Adrenal gland (tissue), 12 donors: ENCODE data around the gene CD44. TPM values are rescaled to one million over a fixed set of nuclear protein-coding genes. Genes with fewer than 3 reads are reported as not detected.

Experiments used
- DNase-seq, 7 donors: peaks; one replicate each; pipeline ENCODE4 v3.0.0-alpha.2; 2019 to 2020
- H3K27ac ChIP-seq, 5 donors: fragments of 200-600 bp; sonication (generic) in 4 of 5; 1 replicate in 3 of 5; 2 replicates in 2 of 5; pipeline versions ENCODE4 v1.5.1 to v1.8.0; 2016 to 2020; ENCODE audit warnings: mild to moderate bottlenecking in 1 of 5
- H3K27me3 ChIP-seq: fragments of 200-600 bp; 2 replicates; pipeline ENCODE4 v1.8.0; 2021
- H3K36me3 ChIP-seq, 2 donors: fragments of 200-600 bp; replicated peaks in 1 of 2; 1 replicate in 1 of 2; 2 replicates in 1 of 2; pipeline versions ENCODE4 v1.5.1 to v1.8.0; 2018 to 2022
- H3K4me1 ChIP-seq, 2 donors: fragments of 200-600 bp; replicated peaks in 1 of 2; 1 replicate in 1 of 2; 2 replicates in 1 of 2; pipeline versions ENCODE4 v1.5.1 to v1.8.0; 2018 to 2021
- H3K4me3 ChIP-seq, 4 donors: fragments of 200-600 bp; sonication (generic) in 3 of 4; one replicate each; pipeline ENCODE4 v1.5.1; 2016 to 2018
- H3K9me3 ChIP-seq, 3 donors: fragments of 200-600 bp; sonication (generic) in 1 of 3; replicated peaks in 1 of 3; 1 replicate in 2 of 3; 2 replicates in 1 of 3; pipeline versions ENCODE4 v1.5.1 to v1.8.0; 2016 to 2021
- CTCF ChIP-seq, 6 experiments: fragments of 450-650 bp in 4 of 6; fragments of 200-600 bp in 2 of 6; sonication (generic) in 1 of 6; IDR thresholded peaks; 1 replicate in 5 of 6; 2 replicates in 1 of 6; pipeline versions ENCODE4 v1.5.1 to v1.8.0; 2016 to 2021; ENCODE audit warnings: antibody characterized with exemption in 6 of 6, mild to moderate bottlenecking in 2 of 6, moderate library complexity in 1 of 6
- POLR2A ChIP-seq, 2 donors: fragments of 450-650 bp; IDR thresholded peaks; one replicate each; pipeline ENCODE4 v1.6.1; 2017; ENCODE audit warnings: antibody characterized with exemption in 2 of 2, mild to moderate bottlenecking in 2 of 2, moderate library complexity in 1 of 2
- WGBS, 4 donors: extraction: QIAGEN DNeasy Blood & Tissue Kit in 2 of 4; methylation state at CpG; one replicate each; pipeline versions ENCODE4 v1.1.5 to v1.1.7; 2013 to 2017; 5-methylcytosine and 5-hydroxymethylcytosine counted together
- intact Hi-C, 2 donors: fragments of 100-400 bp; cut with DNase I; formaldehyde crosslinking; loops; one replicate each; pipeline versions ENCODE4 v1.14.1 to v1.15.0; 2022 to 2023
- polyA plus RNA-seq, 3 donors: library from polyadenylated mRNA; stranded (reverse); fragments of 200-250 nt in 2 of 3; fragments of 350-450 nt in 1 of 3; fragmentation: Illumina TruSeq in 1 of 3; extraction: RNeasy Lipid Tissue Mini Kit (QIAGEN cat#74804) in 1 of 3; gene quantifications; one replicate each; pipeline ENCODE4 v1.2.3, GENCODE V29; 2013 to 2014
- total RNA-seq, 9 donors: library from RNA; depleted of rRNA in 4 of 9; stranded (reverse); fragments of >200 nt in 4 of 9; fragments of 120-200 nt in 1 of 9; fragmentation: NEBNext Ultra II Directional in 1 of 9; extraction: Animal tissue kit (Norgen Biotek cat#: 25700) in 1 of 9; gene quantifications; one replicate each; pipeline versions ENCODE4 v1.1.0 to v1.2.4, GENCODE V29; 2013 to 2023
- donor health status: healthy with polysubstance abuse.
- donor health status: Bipolar disorder and iron deficiency.
- donor health status: DM: yes; HTN: yes; CAD: no.
- donor health status: DM: no; HTN: no; CAD: no.
- donor health status: DM: no; HTN: no; CAD: no.
- donor health status: DM: yes; HTN: yes; CAD: no.

The CD44 gene
- total and polyA plus RNA-seq, 12 donors: 10.2 to 110 (median 77.5) TPM

DNA sequence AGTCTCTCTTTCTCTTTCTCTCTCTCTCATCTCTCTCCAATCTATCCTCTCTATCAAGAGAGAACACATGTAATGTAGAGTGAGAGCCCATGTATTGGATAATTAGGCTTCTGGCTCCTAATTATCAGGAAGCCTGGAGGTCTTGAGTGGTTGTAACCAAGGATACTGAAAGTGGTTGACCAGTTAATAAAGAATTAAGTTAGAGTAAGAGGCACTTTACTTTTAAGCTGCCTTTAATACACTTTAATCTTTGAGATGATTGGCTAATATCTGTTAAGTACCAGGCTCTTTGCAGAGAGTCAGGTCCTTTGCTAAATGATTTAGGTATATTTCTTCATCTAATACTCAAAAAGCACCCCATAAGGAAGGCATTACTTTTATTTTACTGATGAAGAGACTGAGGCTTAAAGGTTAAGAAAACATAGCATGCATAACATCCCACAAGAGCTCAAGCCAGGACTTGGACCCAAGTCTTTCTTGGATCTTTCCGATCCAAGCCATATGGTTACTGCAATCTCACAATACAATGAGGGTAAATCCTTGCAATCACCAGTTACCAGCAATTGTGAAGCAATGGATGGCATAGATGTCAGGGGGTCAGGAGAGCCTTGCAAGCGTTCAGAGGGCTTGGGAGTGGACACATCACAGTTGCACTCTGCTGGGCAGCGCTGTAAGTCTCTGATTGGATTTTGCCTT, 22.1 kb downstream of the CD44 start:
- H3K4me1 ChIP-seq: peaks cover 0 to 58% of the 10 kb centered on the region in 2 donors
- H3K27ac ChIP-seq: no peak overlapping the region
- H3K9me3 ChIP-seq: no peaks in the 10 kb centered on the region
- no peak for DNase-seq
- WGBS, 4 donors: 59 to 89% (median 83%) methylated on average over 3 of the region's 3 CpGs
- no peaks in the 10 kb centered on the region for H3K27me3 ChIP-seq
- intact Hi-C loops: no loop called here
- no peaks in the 10 kb centered on the region for H3K36me3 ChIP-seq
- H3K4me3 ChIP-seq: no peak overlapping the region
- TF ChIP-seq POLR2A (IDR thresholded peaks at IDR 0.05): no peak
- TF ChIP-seq CTCF (IDR thresholded peaks at IDR 0.05): no peak

- no peaks in the 10 kb centered on the region for H3K27me3 ChIP-seq
- intact Hi-C loops: no loop called here
- H3K9me3 ChIP-seq: no peaks in the 10 kb centered on the region
- peak overlapping the region in 2 of 5 donors; percentile 21 to 24 for H3K27ac ChIP-seq
- H3K4me1 ChIP-seq: peaks cover 9 to 73% of the 10 kb centered on the region in 2 donors
- WGBS, 4 donors: 77 to 86% (median 79%) methylated on average over 2 of the region's 2 CpGs
- H3K4me3 ChIP-seq: no peak overlapping the region
- H3K36me3 ChIP-seq: no peaks in the 10 kb centered on the region
- no peak for DNase-seq
- TF ChIP-seq POLR2A (IDR thresholded peaks at IDR 0.05): no peak
- no peak for TF ChIP-seq CTCF (IDR thresholded peaks at IDR 0.05)
Observed at GRCh38 chr11:35162745-35163144, 23.8 kb downstream of the CD44 start.

DNA sequence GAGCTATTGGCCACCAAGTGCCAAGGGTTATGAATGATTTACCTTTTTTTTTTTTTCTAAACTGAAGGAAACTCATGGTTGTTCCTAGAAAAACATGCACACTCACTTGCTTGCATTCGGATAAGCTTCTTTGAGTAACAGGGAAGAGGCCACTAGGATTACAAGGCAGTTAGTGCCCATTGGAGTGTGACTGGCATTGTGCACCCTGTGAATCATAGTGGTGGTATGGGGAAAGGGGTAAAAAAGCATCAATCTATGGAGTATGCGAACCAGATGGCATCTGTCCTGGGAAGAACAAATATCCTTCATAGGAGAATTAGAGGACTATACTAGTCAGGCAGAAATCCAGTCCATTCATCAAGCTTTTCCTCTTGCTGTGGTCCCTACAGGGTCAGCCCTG, 24.2 kb downstream of the CD44 start:
- intact Hi-C loops: no loop called here
- TF ChIP-seq POLR2A (IDR thresholded peaks at IDR 0.05) (no peak), CTCF (IDR thresholded peaks at IDR 0.05) (no peak)
- 69 to 81% (median 81%) methylated on average over 2 of the region's 2 CpGs for WGBS, 4 donors
- Histone ChIP-seq H3K27me3 (no peaks in the 10 kb centered on the region), H3K36me3 (no peaks in the 10 kb centered on the region), H3K4me3 (no peak overlapping the region), H3K9me3 (no peaks in the 10 kb centered on the region), H3K27ac (peak overlapping the region in 2 of 5 donors; percentile 24), H3K4me1 (peaks cover 9 to 73% of the 10 kb centered on the region in 2 donors)
- DNase-seq: no peak

GRCh38 chr11:35163702-35164496, 24.9 kb downstream of the CD44 start:
- H3K9me3 ChIP-seq: no peaks in the 10 kb centered on the region
- peak overlapping the region in 2 of 5 donors; percentile 24 for H3K27ac ChIP-seq
- TF ChIP-seq POLR2A (IDR thresholded peaks at IDR 0.05) (no peak), CTCF (IDR thresholded peaks at IDR 0.05) (peak in 2 of 6 experiments; percentile 9 to 26)
- peaks cover 9 to 71% of the 10 kb centered on the region in 2 donors for H3K4me1 ChIP-seq
- no peak for DNase-seq
- no peaks in the 10 kb centered on the region for H3K36me3 ChIP-seq
- no peaks in the 10 kb centered on the region for H3K27me3 ChIP-seq
- no peak overlapping the region for H3K4me3 ChIP-seq
- intact Hi-C loops: no loop called here
- 62 to 75% (median 73%) methylated on average over 3 of the region's 3 CpGs for WGBS, 4 donors
